NCI-H2107 treated with DMSO at 0.1 percent for 48 hours (cell line): Measurements from ENCODE around the gene HDAC4.

Experiments used
- DNase-seq: peaks from one replicate; lab custom pipeline; 2025; ENCODE audit not compliant: unreplicated experiment; lab: John Stamatoyannopoulos, UW

The HDAC4 gene

DNA sequence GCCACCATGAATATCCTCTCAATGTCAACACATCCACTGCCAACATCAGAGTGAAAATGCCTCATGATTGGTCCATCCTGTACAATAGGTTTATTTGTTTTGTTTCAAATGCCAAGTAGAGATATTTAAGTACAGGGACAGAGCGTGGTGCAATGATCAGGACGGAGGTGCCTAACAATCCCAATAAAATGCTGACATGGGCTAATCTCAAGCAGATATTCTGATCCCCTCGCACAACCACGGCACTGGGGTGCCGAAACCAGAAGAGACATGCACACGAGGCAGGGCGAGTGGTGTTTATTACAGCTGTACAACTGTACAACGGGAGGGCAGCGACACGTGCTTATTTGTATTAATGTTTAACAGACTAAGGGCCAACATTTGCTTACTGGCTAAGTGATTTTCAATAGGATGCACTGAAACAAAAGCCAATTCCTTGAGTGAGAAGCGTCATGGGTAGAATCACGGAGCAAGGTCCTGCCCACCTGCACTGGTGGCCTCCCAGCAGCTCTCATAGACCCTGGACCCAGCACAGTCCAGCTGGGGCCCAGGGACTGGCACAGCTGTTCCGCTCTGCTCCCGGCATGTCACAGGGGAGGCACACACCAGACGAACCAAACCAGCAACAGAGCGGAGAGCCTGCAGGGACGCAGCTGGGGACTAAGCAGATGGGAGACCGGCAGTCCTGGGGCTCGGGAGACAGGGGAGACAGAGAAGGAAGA, 101.4 kb downstream of the HDAC4 start:
- DNase-seq, result no peak

DNA sequence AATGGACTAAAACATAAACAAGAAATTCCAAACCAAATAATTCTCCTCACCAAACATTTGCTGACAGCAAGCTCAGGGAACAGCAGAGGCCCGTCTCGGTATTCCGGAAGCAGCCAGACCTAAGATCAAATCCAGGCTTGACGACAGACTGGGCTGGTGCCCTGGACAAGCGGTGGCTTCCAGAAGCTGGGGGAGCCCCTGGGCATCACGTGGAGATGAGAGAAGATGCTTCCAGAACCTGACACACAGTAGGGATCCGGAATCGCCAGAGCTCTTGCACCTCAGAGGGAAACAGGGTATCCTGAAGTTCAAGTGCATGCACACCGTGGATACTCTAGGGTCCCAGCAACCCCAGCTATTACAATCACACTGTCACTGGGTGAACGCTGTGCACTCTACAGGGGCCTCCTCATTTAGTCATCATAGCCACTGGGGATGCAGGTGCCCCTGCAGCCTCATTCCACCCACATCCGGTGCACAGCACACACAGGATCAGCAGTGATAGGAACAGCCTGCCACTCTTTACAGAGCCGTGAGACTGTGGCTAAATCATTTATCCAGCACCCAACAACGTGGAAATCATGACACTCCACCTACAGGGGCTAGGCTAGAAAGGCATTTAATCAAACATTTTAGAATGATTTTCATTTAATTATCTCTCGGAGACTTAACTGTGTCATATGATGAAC, 102.6 kb downstream of the HDAC4 start:
- DNase-seq, result no peak

DNA sequence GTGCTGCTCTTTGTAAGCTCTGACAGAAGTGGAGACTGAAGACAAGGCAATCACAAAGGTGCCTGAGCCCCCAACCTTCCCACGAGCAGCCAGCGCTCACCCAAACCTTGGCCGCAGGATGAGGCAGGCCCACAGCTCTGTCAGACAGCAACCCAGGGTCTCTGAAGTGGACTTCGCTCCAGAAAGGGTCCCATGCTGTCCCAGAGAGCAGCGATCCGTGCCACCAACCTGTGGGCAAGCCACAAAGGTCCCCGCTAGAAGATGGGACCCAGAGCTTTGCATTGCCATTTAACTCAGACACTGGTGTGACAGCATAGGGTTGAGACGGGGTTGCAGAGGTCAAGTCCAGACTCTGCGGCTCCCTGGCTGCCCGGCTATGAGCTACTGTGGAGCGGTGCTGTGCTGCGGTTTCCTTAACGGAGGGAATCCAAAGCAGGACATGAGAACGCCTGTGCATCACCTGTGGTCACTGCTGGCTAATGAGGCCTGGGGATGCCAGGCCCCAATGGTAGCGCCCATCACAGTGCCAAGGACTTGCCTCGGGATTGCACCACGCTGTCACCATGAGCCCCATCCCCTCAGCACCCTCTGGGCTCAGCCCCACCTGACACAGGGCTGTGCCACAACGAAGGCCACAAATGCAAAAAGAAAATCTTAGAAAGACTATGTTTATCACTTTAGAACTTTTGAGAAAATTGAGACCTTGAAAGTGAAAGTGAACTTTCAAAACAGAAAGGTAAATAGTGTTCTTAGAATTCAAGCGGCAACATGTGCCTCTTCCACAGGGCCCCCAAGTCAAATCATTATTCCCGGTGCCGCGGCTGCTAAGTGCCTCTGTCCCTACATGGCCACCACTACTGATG, 103.4 kb downstream of the HDAC4 start:
- DNase-seq, result no peak

DNA sequence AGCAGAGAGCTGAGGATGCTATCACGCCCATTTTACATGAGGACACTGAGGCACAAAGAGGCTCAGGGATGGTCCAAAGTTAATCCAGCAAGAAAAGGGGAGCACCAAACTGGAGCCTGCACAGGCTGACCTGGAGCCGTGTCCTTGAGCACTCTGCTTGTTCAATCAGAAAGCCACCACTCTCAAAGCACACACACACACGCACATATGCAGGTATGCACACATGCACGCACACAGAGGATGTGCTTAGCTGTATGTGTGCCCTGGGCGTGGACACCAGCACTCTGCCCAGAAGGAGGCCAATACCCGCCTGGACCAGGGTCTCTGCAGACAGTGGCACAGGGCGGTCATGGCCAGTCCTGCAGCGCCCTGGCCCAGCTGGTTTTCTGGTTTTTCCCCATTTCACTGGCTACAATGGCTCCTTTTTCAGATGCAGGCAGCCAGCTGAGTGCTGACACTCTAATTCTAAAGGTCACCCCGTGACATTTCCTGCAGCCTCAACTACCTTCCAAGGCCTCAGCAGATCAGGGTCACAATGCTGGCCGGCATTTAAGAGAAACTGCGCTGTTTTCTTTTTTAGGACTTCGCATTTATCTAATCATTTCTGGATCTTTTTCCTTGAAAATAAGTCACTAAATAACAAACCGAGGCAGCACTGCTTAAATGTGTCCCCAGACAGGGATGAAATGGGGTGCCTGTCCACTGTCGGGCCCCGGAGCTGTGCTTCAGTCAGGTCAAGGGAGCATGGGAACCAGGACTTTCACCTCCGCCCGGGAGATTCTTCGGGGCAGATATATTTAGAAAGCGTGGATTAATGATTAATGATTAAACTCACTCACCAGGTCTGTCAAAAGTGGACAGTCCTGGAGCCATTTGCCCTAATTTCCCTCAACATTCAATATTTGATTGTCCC, 104.5 kb downstream of the HDAC4 start:
- DNase-seq, result no peak

DNA sequence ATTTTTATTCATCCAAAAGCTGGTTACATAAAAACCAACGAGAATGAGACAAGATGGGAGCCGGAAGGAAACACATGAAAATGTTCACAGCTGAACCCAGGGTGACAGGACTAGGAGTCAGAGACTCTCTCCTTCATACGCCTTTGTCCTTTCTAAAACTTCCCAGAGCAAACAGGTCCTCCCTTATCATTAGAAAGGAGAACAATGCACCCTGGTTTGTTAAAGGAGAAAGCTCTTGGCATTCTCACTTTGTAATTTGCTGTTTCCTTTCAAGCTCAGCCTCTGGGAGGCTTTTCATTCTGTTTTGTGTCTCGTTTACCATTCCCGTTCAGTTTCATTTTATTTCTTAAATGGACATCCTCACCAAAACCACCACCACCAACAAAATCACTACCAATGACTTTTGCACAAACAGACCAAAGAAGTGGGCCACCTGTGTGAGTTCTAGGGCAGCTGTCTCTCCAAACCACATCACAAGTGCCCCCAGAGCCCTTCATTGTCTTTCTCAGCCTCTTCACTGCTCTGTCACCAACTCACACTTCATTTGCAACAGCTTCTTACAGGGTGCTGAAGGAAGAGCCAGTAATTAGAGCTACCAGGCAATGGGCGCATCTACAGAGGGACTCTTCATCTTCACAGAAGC, 105.3 kb downstream of the HDAC4 start:
- peak; percentile 30 for DNase-seq

DNA sequence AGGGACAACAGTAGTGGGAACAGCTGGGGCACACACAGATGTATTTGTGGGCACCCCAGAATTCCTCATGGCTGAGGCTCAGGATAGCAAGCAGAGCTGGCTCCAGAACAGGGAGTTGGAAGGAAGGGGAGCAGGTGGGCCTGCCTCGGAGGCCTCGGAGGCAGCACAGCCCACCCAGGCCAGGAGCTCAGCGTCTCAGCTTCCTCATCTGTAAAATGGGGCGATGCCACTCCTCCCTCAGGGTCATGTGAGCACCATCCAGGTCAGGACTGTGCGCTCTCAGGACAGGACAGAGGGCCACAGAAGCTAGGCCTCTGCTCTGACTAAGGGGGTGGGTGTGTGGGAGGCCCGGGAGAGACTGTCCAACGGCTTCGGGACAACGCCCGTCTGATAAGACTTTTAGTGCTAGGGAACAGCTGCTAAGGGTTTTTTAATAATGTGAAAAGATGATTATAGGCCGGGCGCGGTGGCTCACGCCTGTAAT, 106.2 kb downstream of the HDAC4 start:
- DNase-seq, result no peak

DNA sequence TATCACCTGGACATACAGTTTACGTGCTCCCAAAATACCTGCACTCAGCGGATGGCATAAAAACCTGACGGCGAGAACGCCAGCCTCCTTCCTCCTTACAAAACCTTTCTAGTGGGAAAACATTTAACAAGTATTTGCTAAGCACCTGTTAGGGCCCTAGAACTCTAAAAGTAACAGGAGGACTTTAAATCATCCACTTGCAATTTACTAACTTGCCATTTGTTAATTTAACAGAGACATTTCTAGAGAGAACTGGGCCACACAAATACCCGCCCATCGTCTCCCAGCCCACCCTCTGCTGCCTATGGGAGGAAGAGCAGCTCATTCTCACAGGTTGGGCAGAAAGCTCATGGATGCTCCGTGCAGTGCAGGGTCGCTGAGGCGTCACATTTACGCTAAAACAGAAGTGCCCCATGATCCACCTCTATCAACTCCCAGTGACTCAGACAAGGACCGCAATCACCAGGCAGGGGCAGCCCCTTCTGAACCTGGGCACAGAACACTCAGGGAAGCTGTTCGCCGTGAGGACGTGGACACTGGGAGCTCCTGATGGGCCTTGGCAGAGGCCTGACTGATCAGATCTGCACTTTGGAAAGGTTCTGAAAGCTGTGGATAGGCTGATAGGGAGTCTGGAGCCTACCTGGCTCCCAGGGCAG, 106.9 kb downstream of the HDAC4 start:
- DNase-seq, result no peak

DNA sequence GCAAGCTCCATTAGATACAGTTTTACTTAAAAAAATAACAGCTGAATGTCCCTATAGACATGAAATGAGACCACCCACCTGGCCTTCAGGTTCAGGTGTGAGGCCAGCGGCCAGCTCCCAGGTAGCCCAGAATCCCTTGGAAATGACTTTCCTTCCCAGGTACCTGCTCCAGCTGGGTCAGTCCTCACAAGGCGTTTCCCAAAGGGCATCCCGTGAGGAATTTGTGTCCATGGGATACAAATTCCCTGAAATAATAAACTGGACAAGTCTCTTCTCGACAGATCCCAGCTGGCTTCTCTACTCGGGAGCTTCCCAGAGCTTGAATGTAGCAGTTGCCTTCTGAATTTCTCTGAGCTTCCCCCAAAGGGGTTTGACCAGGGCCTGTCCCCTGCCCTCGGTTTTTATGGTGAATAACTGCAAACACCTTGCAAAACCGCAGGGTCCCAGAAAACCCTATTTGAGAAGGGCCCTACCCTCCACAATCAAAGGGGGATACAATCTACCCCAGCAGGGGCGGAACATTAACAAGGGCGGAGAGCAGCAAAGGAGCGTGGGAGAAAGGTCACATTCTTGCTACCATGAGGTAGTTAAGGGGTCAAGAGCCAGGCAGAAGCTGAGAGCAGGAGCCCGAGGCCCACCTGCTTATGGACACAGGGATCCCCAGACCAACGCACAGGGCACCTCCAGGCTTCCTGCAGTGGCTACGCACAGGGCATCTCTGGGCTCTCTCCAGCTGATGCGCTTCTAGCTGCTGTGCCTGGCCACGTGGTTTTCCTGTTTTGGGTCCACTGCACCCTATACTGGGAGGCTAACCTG, 107.7 kb downstream of the HDAC4 start:
- no peak for DNase-seq

DNA sequence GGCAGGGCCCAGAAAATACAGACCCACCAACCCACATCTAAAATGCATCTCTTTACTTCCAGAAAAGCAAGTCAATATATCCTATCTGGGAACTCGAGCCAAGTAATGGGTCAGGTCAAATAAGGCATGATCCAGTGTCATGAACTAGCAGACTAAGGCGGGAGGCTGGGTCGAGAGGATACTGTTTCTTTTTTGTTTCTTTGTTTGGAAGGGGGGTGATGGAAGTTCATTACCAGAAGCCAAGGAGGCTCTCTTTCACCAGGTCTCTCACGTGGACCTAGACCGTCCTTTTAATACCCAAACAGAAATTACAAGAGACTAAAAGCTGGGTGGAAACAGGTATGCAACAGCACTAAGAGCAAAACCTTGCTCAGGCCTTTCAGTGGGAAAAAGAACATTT, 108.3 kb downstream of the HDAC4 start:
- no peak for DNase-seq

DNA sequence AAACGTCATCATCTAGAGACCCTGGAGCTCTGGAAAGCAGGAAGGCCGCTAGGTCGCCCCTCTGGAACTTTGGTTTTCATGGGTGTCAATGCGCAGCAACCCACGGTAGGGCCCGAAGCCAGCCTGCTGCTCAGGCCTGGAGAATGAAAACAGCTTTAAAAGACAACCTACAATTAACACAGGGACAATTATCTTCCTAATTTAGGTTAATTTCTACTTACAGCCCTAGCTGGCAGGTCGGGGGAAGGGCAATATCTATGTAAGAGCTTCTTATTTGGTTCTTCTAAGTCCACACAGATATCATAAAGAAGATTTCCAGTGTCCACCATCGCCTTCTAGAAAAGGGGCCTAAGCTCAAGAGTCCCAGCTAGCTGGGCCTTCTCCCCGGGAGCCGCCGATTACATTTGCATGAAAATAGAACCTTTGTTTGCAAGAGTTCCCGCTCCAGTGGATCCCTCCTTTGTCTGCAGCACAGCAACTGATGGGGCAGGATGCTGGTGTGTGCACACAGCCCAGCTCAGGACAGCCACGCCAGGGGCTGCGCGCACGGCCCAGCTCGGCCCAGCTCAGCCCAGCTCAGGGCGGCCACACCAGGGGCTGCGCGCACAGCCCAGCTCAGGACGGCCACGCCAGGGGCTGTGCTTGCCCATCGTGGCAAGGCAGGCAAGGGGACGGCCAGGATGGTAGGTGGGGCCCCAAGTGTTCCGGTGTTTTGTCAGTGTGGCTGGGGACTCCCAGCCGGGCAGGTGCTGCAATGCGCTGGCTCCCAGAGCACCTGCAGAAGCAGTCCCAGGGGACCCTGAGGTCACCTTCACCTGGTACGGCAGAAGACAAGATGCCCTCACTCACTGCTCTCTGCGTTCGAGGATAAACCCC, 109.1 kb downstream of the HDAC4 start:
- peak; percentile 72 for DNase-seq

DNA sequence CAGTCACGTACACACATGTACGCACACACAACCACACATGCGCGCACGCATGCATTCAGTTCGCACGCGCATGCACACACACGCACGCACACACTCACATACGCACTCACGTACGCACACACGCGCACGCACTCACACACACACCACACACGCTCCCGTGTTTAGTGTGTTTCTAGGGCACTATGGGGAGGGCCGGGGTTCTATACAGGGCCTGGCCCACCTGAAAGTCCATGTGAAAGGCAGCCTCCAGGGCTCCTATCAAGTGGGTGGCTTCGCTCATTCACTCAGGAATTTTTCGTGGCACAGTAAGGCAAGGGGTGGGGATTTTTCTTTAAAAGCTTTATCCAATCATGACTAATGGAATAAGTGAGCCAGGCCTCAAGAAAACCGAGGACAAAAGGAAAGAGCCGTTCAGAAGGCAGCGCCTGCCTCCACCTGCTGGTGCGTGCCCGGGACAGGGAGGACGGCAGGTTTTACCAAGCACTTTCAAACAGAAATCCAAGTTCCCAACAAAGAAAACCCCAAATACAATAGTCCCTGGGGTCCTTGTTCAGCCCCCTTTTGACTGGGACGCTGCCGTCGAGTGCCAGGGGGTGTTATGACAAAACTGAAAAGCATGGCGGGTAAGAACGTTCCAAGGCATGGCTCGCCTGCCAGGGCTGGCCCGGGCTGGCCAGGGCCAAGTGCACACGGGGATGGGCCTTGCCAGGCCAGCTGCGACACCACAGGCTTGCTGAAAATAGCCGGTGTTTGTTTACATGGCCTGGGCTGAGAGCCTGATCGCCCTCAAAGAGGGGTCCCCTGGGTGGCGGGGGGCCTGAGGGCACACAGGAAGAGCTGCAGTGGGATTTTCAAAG, 110.0 kb downstream of the HDAC4 start:
- DNase-seq, result peak; percentile 59

DNA sequence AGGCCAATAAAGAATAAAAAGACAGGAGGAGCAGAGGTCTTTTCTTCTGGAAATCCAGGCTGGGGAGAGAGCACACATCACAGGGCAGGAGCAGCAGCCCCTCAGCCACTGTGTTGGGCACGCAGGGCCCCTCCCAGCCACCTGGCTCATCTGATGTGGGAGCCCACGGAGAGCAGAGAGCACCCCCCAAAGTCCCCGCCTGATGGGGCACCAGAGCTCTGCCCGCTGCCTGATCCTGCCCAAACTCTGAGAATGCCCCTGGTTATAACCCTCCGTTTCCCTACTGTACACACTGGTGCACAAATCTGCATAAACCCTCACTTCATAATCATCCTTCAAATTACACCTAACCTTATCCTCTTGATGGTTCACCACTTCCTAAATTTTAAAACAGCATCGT, 111.3 kb downstream of the HDAC4 start:
- no peak for DNase-seq

DNA sequence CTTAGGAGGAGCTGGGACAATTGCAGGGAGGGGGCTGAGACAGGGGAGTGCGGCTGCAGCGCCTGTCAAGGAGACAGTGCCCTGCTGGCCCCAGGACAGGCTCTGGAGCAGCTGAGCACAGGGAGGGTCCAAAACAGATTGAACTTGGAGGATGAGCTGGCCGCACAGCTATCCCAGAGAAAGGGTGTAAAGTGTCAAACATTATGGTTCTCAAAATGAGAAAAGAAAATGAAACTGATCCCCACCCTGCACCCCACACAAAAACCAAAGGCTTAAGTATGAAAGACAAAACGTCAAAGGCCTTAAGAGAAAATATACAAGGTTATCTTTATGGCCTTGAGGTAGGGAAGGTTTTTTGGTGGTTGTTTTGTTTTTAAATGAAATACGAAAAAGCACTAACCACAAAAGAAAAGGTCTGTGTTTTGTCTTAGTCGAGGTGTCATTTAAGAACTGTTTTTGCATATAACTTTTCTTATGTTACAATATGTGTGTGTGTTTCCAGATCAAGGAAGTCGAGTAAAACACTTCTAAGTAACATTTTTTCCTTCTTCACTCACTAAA, 111.8 kb downstream of the HDAC4 start:
- DNase-seq, result no peak

DNA sequence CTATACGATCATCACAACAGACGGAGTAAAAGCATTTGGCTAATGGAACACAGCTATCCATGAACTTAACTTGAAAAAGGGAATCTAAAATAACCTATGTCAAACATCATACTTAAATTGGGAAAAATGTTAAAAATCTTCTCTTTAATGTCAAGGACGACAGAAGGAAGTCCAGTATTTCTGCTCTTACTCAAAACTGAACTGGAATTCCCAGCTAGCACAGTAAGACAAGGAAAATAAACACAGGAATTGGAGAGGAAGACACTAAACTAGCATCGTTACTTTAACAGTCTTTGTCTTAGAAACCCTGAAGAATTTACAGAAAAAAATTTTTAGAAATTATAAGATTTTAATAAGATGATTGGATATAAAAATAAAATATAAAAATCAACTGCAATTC, 112.6 kb downstream of the HDAC4 start:
- DNase-seq, result no peak

DNA sequence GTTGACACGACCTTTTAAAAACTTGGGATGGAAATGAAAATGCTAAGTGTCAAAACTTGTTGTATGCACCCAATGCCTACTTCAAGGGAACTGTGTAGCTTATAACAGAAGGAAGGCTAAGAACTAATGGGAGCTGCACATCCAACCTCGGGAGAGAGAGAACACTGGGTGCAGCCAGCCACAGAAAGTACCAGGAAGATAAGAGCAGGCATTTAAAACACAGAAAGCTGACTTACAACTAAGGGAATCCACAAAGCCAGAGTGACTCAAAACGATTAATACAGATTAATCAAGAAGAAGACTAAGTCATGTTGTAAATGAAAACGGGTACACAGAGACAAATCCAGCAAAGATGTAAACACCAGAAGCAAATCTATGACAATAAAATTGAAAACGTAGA, 113.4 kb downstream of the HDAC4 start:
- DNase-seq, result no peak

DNA sequence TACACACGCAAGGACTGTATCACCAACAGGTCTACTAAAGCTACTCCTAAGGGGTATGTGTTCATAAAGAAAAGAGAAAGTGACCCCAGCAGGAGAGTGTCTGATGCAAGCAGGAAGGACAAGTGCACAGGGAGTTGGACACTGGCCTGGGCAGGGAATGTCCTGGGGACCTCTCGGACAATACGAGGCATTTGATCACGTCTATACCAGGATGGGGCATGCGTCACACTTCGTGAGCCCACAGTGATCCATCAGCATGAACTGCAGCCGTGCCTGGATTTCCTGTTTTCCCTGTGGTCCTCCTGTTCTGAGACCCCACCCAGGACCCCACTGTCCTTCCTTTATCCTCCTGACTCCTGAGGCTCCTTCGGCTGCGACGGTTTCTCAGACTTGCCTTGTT, 113.9 kb downstream of the HDAC4 start:
- no peak for DNase-seq

DNA sequence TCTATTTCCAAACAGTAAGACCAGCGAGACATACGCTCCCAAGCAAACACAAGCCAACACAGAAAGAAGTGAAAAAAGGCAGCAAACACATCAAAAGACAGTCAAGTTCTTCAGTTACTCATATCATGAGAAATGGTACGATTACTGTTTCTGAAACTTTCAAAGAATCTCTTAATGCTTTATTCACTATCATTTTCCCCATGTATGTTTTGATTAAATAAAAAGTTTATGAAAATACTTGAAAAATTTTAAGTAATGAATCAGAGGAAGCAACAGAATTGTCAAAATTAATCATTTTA, 114.9 kb downstream of the HDAC4 start:
- DNase-seq, result no peak
